Hair follicle dermal papilla cell (primary cell): ENCODE data around the gene C2orf15. TPM values are rescaled to one million over a fixed set of nuclear protein-coding genes. Genes with fewer than 3 reads are reported as not detected.

Experiments used
- small RNA-seq: library from RNA; depleted of rRNA; stranded (forward); fragments of <200 nt; gene quantifications from one replicate; pipeline ENCODE3, GENCODE V24; 2012
- total RNA-seq: library from RNA; depleted of rRNA; stranded (reverse); fragments of >200 nt; gene quantifications from 2 replicates; pipeline ENCODE4 v1.2.3, GENCODE V29; 2012

Gene C2orf15, protein sequence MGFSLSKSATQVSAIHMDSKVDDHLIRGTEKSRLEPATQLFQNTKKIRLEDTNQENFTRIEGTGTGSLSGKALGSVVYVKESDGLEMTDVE
- total RNA-seq, result not detected in 2 replicates

DNA sequence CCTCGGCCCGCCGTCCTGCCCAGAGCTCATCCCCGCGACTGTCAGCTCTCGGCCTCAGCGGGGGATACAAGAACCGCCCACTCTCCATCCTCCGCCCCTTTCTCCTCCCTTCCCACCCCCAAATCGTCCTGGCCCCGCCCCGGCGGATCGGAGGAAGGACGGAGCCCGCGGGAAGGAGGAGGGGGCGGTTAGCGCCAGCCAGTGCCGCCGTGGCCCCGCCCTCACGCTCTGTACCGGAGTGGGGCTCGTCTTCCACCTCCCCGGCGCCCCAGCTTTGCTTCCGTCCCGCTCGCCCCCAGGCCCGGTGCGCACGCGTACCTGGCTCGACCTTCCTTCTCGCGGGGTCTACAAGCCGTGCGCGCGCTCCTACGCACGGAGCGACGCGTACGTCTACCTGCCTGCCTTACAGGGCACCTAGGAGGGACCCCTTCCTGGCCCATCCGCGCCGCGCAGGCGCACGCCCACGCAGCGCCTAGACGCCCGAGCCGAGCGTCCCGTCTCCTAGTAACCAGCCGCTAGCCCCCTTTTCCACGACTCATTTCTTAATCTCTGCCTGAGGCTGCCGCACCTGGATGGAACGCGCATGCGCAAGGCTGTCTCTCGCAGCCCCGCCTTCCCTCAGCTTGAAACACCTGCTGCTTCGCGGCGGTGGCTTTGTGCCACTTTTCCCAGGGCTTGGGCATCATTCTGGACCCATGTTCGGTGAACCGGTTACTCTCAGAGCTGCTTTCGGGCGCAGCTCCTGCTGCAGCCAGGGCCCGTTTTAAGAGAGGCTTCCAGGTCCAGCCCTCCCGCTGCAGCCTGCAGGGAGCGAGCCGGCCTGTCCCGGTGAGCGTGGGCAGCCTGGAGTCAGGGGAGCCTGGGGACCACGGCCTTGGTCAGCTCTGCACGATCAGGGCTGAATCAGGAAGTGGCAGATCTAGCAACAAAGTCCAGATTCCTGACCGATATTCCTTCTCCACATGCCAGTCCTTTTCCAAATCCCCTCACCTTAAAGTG is at the start of gene C2orf15:
Gene C2orf15, plus strand, starts transcription at position 598 of the 999 bp plus-strand sequence. CDS start 8,852 bp downstream, outside the sequence.

GRCh38 chr2:99154643-99155536 is 13.4 kb downstream of the C2orf15 start, which contains the start of the genes LIPT1 and TSGA10:
Gene LIPT1 (plus strand): TSS chr2:99154967. CDS start chr2:99161958, 6,991 bp downstream.
Gene TSGA10 (minus strand): TSS chr2:99154942. CDS start chr2:99109439, 45,503 bp downstream.

GRCh38 chr2:99180755-99181623 is 39.5 kb downstream of the C2orf15 start, which contains the start of the genes MITD1 and MRPL30:
Gene MITD1 (minus strand): TSS chr2:99181058. CDS start chr2:99180981, 77 bp downstream.
Gene MRPL30 (plus strand): TSS chr2:99181184. CDS start chr2:99186204, 5,020 bp downstream.

Small RNA genes lying within 50 kb of the gene (small RNA-seq; reads per million reads assigned to genes)
- not detected for gene AC092587.1

Other genes with a start within 250 kb of the C2orf15 start
- gene CRACDL, start 205.5 kb upstream of the C2orf15 start, total RNA-seq, result 0.12 and 0.16 TPM in 2 replicates
- gene TSGA10, start 13.2 kb downstream of the C2orf15 start, total RNA-seq, result 1.9 and 2.1 TPM in 2 replicates
- 4.5 and 4.7 TPM in 2 replicates for gene LIPT1, start 13.3 kb downstream of the C2orf15 start, total RNA-seq
- 10.4 and 11.4 TPM in 2 replicates for gene MITD1, start 39.4 kb downstream of the C2orf15 start, total RNA-seq
- 28.1 and 31.0 TPM in 2 replicates for gene MRPL30, start 39.5 kb downstream of the C2orf15 start, total RNA-seq
- not detected in 2 replicates for gene LYG2, start 114.0 kb downstream of the C2orf15 start, total RNA-seq
- gene LYG1, start 159.5 kb downstream of the C2orf15 start, total RNA-seq, result 0.32 TPM in 1 of 2 replicates, not detected in the other
- 56.0 and 63.4 TPM in 2 replicates for gene TXNDC9, start 194.6 kb downstream of the C2orf15 start, total RNA-seq
- gene EIF5B, start 195.7 kb downstream of the C2orf15 start, total RNA-seq, result 12.1 and 18.2 TPM in 2 replicates